Stimulated activated CD8-positive, alpha-beta memory T cell treated with anti-CD3 and anti-CD28 coated beads, Interleukin-2, amount 100 ng/mL, for 48 hours (primary cell): ENCODE data around the gene DNAJC17.

Experiments
- DNase-seq, 2 donors: peaks; one replicate each; pipeline ENCODE4 v3.0.0-alpha.2; 2020; ENCODE audit warnings: low read depth in 2 of 2

DNAJC17 gene

GRCh38 chr15:40829115-40829514 is 21.8 kb upstream of the DNAJC17 start:
- DNase-seq = no peak

- no peak for DNase-seq
Measured at GRCh38 chr15:40828447-40829036, 21.3 kb upstream of the DNAJC17 start, which contains the start of gene PPP1R14D. PPP1R14D (minus strand) TSS chr15:40828708; CDS start chr15:40828641, 67 bp downstream.

GRCh38 chr15:40826423-40827075 is 19.3 kb upstream of the DNAJC17 start:
- no peak for DNase-seq

- DNase-seq = no peak
Measured at GRCh38 chr15:40825661-40826422, 18.6 kb upstream of the DNAJC17 start.

GRCh38 chr15:40823572-40824343 is 16.5 kb upstream of the DNAJC17 start:
- no peak for DNase-seq

- DNase-seq = no peak
Measured at GRCh38 chr15:40821195-40821594, 13.9 kb upstream of the DNAJC17 start.

- no peak for DNase-seq
Measured at GRCh38 chr15:40819048-40819447, 11.8 kb upstream of the DNAJC17 start.

- no peak for DNase-seq
Measured at GRCh38 chr15:40815042-40815698, 7.9 kb upstream of the DNAJC17 start.

GRCh38 chr15:40812721-40813425 is 5.6 kb upstream of the DNAJC17 start:
- DNase-seq = no peak

- DNase-seq = no peak
Measured at GRCh38 chr15:40808861-40809450, 1.7 kb upstream of the DNAJC17 start.

- DNase-seq = no peak
Measured at GRCh38 chr15:40807888-40808461, 702 bp upstream of the DNAJC17 start.

- no peak for DNase-seq
Measured at GRCh38 chr15:40806672-40807027, 623 bp downstream of the DNAJC17 start.

GRCh38 chr15:40803688-40804087 is 3.6 kb downstream of the DNAJC17 start:
- DNase-seq = no peak

- no peak for DNase-seq
Measured at GRCh38 chr15:40803076-40803475, 4.2 kb downstream of the DNAJC17 start.

- DNase-seq = no peak
Measured at GRCh38 chr15:40799523-40799922, 7.8 kb downstream of the DNAJC17 start.

GRCh38 chr15:40796512-40796911 is 10.8 kb downstream of the DNAJC17 start:
- no peak for DNase-seq

GRCh38 chr15:40796041-40796440 is 11.2 kb downstream of the DNAJC17 start:
- DNase-seq = no peak

- no peak for DNase-seq
Measured at GRCh38 chr15:40793216-40793989, 13.9 kb downstream of the DNAJC17 start.

- no peak for DNase-seq
Measured at GRCh38 chr15:40792394-40792793, 14.9 kb downstream of the DNAJC17 start.

- no peak for DNase-seq
Measured at GRCh38 chr15:40790718-40791117, 16.6 kb downstream of the DNAJC17 start.
